Stimulated activated CD8-positive, alpha-beta memory T cell treated with anti-CD3 and anti-CD28 coated beads, Interleukin-7, amount 100 ng/mL, for 48 hours (primary cell): ENCODE data around the gene GDPD5.

ENCODE experiments used
- DNase-seq, 2 donors: peaks; one replicate each; pipeline ENCODE4 v3.0.0-alpha.2; 2020; ENCODE audit warnings: low read depth in 1 of 2; ENCODE audit errors: extremely low read depth in 1 of 2

GDPD5 gene

GRCh38 chr11:75450826-75451821 is 74.6 kb downstream of the GDPD5 start:
- DNase-seq = peak in 1 of 2 donors; percentile 7

GRCh38 chr11:75450236-75450635 is 75.5 kb downstream of the GDPD5 start:
- no peak for DNase-seq

GRCh38 chr11:75449776-75450175 is 76.0 kb downstream of the GDPD5 start:
- DNase-seq = no peak

GRCh38 chr11:75449271-75449670 is 76.5 kb downstream of the GDPD5 start:
- DNase-seq = no peak

GRCh38 chr11:75447415-75447814 is 78.3 kb downstream of the GDPD5 start:
- no peak for DNase-seq

- DNase-seq = peak; percentile 42 to 43
These were observed 80.3 kb downstream of the GDPD5 start for GRCh38 chr11:75445315-75445953.

GRCh38 chr11:75443043-75443442 is 82.7 kb downstream of the GDPD5 start:
- no peak for DNase-seq

GRCh38 chr11:75442161-75442885 is 83.4 kb downstream of the GDPD5 start:
- no peak for DNase-seq

- no peak for DNase-seq
These were observed 84.0 kb downstream of the GDPD5 start for GRCh38 chr11:75441804-75442132.

GRCh38 chr11:75440960-75441803 is 84.6 kb downstream of the GDPD5 start:
- DNase-seq = no peak

GRCh38 chr11:75439495-75440120 is 86.1 kb downstream of the GDPD5 start:
- no peak for DNase-seq

GRCh38 chr11:75439026-75439425 is 86.7 kb downstream of the GDPD5 start:
- no peak for DNase-seq

- no peak for DNase-seq
These were observed 87.6 kb downstream of the GDPD5 start for GRCh38 chr11:75437966-75438659.

- no peak for DNase-seq
These were observed 88.9 kb downstream of the GDPD5 start for GRCh38 chr11:75436806-75437205.

- no peak for DNase-seq
These were observed 90.2 kb downstream of the GDPD5 start for GRCh38 chr11:75435571-75435925.

GRCh38 chr11:75434886-75435570 is 90.7 kb downstream of the GDPD5 start:
- no peak for DNase-seq

- DNase-seq = no peak
These were observed 91.7 kb downstream of the GDPD5 start for GRCh38 chr11:75434051-75434450.

GRCh38 chr11:75433443-75433842 is 92.3 kb downstream of the GDPD5 start:
- DNase-seq = no peak

GRCh38 chr11:75432911-75433321 is 92.8 kb downstream of the GDPD5 start, which contains the start of gene KLHL35:
Gene KLHL35 (minus strand): TSS chr11:75433203. CDS start chr11:75430629, 2,574 bp downstream.
- no peak for DNase-seq
